ENCODE data around the gene DLG2.
"Not testable (repeated sequence)": the region's sequence is repeated elsewhere in the genome, so short reads cannot be mapped to it uniquely, and the experiment has no call there.

The DLG2 gene

DNA sequence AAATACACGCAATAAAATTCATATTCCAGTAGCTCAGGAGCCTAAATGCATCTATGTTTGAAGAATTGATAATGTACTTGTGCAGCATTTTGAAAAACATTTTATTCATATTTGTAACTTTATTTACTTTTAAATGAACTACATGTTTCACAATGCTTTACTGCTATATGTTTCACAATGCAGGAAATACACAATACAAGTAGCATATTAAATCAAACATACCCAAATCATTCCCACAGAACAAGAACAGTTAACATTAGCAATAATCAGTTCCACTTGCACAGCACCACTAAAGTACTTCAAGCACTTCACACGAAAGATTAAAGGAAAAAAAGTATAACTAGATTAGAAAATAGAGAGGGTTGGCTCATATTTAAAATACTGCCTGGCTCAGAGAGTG, 1997.4 kb downstream of the DLG2 start:
- DNase-seq (ENCODE audit: low spot score), result no peak

- no peak for DNase-seq (ENCODE audit: low spot score)
Measured at GRCh38 chr11:83628622-83629355, 1998.4 kb downstream of the DLG2 start.

DNA sequence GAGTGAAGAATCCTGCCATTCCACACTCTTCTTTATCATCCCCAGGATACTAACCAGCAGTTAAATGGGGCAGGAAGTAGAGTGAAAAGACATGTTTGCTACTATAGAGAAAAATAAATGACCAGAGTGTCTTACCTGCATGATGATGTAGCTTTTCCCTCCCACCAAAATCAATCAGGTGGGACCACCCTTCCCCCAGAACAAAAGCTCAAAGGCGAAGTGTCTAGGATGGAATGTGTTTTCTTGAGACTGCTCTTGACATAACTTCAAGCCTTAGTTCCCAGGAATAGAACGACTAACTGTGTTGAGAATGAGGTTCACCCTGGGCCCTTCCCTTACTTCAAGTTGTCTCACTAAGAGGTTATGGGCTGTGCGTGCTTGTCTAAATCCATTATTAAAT, 2001.8 kb downstream of the DLG2 start:
- DNase-seq (ENCODE audit: low spot score), result no peak

DNA sequence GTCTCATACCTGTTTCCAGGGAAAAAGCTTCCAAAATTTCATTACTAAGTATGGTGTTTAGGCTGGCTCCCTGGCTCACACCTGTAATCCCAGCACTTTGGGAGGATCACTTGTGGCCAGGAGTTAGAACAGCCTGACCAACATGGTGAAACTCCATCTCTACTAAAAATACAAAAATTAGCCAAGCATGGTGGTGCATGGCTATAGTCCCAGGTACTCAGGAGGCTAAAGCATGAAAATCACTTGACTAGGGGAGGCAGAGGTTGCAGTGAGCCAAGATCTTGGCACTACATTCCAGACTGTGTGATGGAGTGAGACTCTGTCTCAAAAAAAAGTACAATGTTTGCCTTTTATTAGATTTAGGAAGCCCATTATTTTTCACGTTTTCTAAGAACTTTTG, 2009.5 kb downstream of the DLG2 start:
- no peak for DNase-seq (ENCODE audit: low spot score)

- DNase-seq (ENCODE audit: low spot score), result no peak
Measured at GRCh38 chr11:83613767-83614121, 2013.4 kb downstream of the DLG2 start.

- no peak for DNase-seq (ENCODE audit: low spot score)
Measured at GRCh38 chr11:83612891-83613766, 2014.0 kb downstream of the DLG2 start.

DNA sequence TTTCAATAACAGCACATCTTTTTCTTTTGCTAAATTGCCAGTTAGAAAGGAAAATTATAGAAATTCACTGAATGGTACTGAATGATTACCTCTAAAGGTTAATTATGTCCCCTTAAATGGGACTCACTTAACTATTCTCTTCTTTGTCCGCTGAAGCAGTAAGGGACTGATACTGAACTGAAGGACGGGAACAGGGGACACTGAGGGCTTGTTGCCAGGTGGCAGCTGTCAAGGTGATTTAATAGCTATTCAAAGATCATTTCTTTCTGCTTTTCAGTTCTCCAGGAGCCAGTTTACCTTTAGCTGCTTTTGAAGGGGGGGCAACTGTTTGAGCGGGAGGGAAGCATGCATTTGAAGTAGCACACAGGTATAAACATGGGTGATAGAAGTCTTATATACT, 2015.5 kb downstream of the DLG2 start:
- DNase-seq (ENCODE audit: low spot score), result no peak

DNA sequence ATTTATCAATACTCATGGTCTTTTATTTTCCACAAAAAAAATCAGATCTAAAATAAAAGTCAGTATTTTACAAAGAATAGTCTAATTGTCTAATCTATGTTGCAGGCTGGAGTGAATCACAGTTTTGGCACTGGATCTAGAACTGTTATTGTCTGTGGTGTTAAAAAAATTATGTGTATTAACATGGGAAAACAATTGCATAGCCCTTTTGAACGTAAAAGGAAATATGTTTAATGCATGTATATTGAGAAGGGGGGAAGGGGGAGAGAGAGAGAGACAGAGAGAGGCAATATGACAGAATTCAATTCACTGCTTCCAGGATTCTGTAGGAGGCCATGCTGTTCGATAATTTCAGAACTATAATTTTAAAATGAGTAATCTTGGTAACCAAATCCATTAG, 2016.1 kb downstream of the DLG2 start:
- no peak for DNase-seq (ENCODE audit: low spot score)

GRCh38 chr11:83609191-83609590, 2018.0 kb downstream of the DLG2 start:
- no peak for DNase-seq (ENCODE audit: low spot score)

DNA sequence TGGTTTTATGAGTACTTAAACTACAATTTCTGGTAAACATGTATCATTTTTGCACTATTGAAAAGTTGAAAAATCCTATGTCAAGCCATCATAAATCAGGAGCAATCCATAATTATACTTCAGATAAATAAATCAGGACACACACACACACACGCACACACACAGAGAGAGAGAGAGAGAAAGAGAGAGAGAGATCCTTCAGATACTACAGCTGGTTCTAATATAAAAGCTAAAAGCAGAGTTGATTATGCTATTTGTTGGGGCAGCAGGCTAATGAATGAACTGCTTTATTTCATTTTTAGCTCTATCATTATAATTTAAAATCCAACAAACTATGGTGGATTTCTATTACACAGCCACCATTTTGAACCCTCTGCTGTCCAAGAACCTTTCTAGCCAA, 2018.6 kb downstream of the DLG2 start:
- DNase-seq (ENCODE audit: low spot score), result no peak

- no peak for DNase-seq (ENCODE audit: low spot score)
Measured at GRCh38 chr11:83601914-83602527, 2025.1 kb downstream of the DLG2 start.

DNA sequence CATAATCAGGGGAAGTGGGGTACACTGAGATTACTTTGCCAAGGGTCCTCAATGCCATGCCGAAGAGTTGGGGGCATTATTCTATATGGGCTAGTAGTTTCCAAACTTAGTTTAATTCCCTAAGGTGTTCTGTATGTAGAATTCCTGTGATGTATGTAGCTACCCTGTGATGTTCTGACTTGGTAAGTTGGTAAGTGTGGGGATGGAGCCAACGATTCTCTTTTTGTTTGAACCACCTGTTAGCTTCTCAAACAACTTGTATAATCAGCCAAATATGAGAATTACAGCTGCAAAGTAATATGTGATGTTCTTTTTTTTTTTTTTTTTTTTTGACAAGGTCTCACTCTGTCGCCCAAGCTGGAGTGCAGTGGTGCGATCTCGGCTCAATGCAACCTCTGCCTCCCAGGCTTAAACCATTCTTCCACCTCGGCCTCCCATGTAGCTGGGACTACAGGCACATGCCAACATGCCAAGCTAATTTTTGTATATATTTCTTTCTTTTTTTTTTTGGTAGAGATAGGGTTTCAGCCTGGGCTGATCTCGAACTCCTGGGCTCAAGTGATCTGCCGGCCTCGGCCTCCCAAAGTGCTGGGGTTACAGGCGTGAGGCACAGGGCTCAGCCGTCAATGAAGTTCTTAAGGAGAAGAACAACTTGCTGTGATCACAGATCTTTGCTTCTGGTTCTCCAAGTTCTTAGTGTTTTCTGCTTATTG, 2025.8 kb downstream of the DLG2 start:
- no peak for DNase-seq (ENCODE audit: low spot score)

- no peak for DNase-seq (ENCODE audit: low spot score)
Measured at GRCh38 chr11:83600661-83601060, 2026.5 kb downstream of the DLG2 start.

- DNase-seq (ENCODE audit: low spot score), result no peak
Measured at GRCh38 chr11:83599066-83599465, 2028.1 kb downstream of the DLG2 start.

DNA sequence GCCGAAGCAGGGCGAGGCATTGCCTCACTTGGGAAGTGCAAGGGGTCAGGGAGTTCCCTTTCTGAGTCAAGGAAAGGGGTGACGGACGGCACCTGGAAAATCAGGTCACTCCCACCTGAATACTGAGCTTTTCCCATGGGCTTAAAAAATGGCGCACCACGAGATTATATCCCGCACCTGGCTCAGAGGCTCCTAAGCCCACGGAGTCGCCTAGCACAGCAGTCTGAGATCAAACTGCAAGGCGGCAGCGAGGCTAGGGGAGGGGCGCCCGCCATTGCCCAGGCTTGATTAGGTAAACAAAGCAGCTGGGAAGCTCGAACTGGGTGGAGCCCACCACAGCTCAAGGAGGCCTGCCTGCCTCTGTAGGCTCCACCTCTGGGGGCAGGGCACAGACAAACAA, 2039.3 kb downstream of the DLG2 start:
- DNase-seq (ENCODE audit: low spot score), result not testable (repeated sequence)

DNA sequence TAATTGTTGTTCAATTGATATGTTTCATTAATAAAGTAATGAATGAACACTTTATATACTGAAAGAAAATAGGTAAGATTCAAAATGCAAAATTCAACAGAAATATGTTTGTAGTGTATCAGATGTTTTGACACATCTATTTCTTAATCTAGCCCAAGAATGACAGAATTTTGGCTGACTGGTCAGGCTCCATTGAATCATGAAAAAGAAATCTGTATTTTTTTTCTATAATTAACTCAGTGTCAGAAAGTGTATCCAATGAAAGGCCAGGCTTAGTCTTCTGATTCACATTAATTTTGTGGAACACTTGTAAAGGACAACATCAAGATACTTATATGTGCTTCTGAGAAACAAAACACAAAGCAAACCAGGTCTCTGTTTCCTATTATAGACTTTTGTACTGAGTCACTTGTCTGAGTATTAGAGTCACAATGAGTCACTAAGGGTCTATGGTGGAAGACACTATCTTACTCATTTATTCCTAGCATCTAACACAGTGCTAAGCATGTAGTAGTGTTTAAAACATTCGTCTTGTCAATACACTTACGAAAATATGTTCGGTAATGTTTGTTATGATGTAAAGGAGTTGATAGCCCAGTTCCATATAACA, 2043.3 kb downstream of the DLG2 start:
- no peak for DNase-seq (ENCODE audit: low spot score)

DNA sequence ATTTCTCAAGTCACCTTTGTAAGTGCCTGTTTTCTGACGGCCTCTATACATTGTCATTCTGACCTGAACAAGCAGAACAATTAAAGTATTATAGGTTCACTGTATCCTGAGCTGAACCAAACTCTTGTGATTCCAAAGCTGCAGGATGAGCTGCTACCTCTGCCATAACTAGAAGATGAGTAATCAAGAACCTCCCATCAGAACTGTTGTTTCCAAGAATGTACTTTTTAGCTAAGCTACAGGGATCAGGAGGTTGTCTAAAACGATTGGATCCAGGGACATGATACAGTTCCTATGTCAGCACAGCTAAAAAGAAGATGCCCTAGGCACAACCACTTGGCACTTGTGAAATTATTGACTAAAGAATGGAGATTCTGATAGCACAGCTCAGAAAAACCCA, 2052.6 kb downstream of the DLG2 start:
- no peak for DNase-seq (ENCODE audit: low spot score)

DNA sequence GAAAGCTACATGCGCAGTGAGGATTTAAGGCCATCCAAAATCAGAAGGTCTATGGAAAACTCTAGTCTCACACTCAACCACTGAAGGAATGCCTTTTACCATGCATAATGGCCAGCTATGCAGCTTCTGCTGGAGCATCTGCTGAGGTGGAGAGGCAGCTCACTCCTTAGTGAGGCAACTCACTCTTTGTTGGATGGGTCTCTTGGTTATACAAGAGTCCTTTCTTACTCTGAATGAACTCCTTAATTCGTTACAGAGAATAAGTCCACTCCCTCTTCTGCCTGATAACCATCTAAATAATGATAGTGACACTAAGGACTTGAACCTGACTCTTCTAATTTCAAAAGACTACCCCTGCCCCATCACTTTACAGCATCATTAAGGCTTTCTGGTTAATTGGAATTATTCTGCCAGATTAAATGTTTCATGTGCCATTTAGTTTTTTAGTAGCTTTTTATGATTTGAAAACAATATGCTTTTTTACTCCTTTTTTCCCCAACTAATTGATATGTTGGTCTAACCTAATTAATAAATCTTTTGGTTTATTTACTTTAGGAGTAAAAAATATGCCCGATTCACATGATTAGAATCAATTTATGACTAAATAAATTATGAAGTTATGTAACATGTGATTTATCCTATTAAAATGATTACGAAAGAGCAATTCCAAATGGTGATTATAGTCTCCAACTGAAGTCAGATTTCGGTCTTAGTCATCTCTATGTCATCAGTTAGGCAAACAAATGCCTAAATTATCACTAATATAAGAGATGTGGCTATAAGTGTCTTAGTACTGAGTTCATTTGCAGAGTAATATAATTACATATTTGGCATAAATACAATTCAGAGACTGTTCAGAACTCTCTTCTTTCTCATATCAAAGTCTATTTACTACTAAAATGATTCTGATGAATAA, 2054.3 kb downstream of the DLG2 start:
- no peak for DNase-seq (ENCODE audit: low spot score)

GRCh38 chr11:83571302-83571701, 2055.8 kb downstream of the DLG2 start:
- no peak for DNase-seq (ENCODE audit: low spot score)

- DNase-seq (ENCODE audit: low spot score), result no peak
Measured at GRCh38 chr11:83569134-83569805, 2057.9 kb downstream of the DLG2 start.
